HepG2 (cell line): ENCODE results near the gene EPG5. TPM values are rescaled to one million over a fixed set of nuclear protein-coding genes. Genes with fewer than 3 reads are reported as not detected.

Experiments
- AHDC1 ChIP-seq: sonication (generic); formaldehyde crosslinking; IDR thresholded peaks from 2 replicates; pipeline ENCODE4 v1.5.1; 2020; ENCODE audit warnings: mild to moderate bottlenecking, missing genetic modification reagents, borderline replicate concordance
- BATF2 ChIP-seq: sonication (generic); formaldehyde crosslinking; IDR thresholded peaks from 2 replicates; pipeline ENCODE4 v1.8.0; 2022; ENCODE audit warnings: mild to moderate bottlenecking, missing genetic modification reagents, moderate library complexity
- BORCS8-MEF2B ChIP-seq: sonication (generic); formaldehyde crosslinking; IDR thresholded peaks from 2 replicates; pipeline ENCODE4 v1.8.0; 2022; ENCODE audit warnings: mild to moderate bottlenecking, missing genetic modification reagents
- E2F2 ChIP-seq: sonication (generic); formaldehyde crosslinking; IDR thresholded peaks from 2 replicates; pipeline ENCODE4 v1.4.0; 2020; ENCODE audit warnings: missing genetic modification reagents, borderline replicate concordance
- GPN1 ChIP-seq: sonication (generic); formaldehyde crosslinking; IDR thresholded peaks from 2 replicates; pipeline ENCODE4 v1.5.1; 2020; ENCODE audit warnings: missing genetic modification reagents, borderline replicate concordance
- KLF12 ChIP-seq: sonication (generic); formaldehyde crosslinking; IDR thresholded peaks from 2 replicates; pipeline ENCODE4 v1.4.0; 2020; ENCODE audit warnings: missing genetic modification reagents, borderline replicate concordance
- NKX3-1 ChIP-seq: sonication (generic); formaldehyde crosslinking; IDR thresholded peaks from 2 replicates; pipeline ENCODE4 v1.5.0; 2020; ENCODE audit warnings: missing genetic modification reagents
- PAF1 ChIP-seq: IDR thresholded peaks from 2 replicates; pipeline ENCODE4 v1.6.1; 2016; ENCODE audit warnings: missing genetic modification reagents, missing compliant biosample characterization
- ZBTB25 ChIP-seq: IDR thresholded peaks from 2 replicates; pipeline ENCODE4 v1.6.1; 2018; ENCODE audit warnings: missing genetic modification reagents
- ZBTB8A ChIP-seq: sonication (generic); formaldehyde crosslinking; IDR thresholded peaks from 2 replicates; pipeline ENCODE4 v1.4.0; 2020; ENCODE audit warnings: mild to moderate bottlenecking, low read depth, missing genetic modification reagents, borderline replicate concordance
- ZNF547 ChIP-seq: sonication (generic); formaldehyde crosslinking; IDR thresholded peaks from 2 replicates; pipeline ENCODE4 v1.5.1; 2020; ENCODE audit warnings: mild to moderate bottlenecking, missing genetic modification reagents
- ZNF619 ChIP-seq: sonication (generic); formaldehyde crosslinking; IDR thresholded peaks from 2 replicates; pipeline ENCODE4 v1.4.0; 2020; ENCODE audit warnings: mild to moderate bottlenecking, missing genetic modification reagents
- ZNF724P ChIP-seq: sonication (generic); formaldehyde crosslinking; IDR thresholded peaks from 2 replicates; pipeline ENCODE4 v1.8.0; 2022; ENCODE audit warnings: missing genetic modification reagents, borderline replicate concordance
- ZNF761 ChIP-seq: sonication (generic); formaldehyde crosslinking; conservative IDR thresholded peaks from 2 replicates; pipeline ENCODE4 v1.4.0; 2020; ENCODE audit warnings: mild to moderate bottlenecking, missing genetic modification reagents
- ZNF773 ChIP-seq: sonication (generic); formaldehyde crosslinking; IDR thresholded peaks from 2 replicates; pipeline ENCODE4 v1.4.0; 2020; ENCODE audit warnings: missing genetic modification reagents, borderline replicate concordance
- polyA plus RNA-seq, 8 experiments: library from polyadenylated mRNA; depleted of rRNA in 3 of 8; stranded (reverse) in 7 of 8; unstranded in 1 of 8; fragments of >200 nt; fragmentation: Illumina TruSeq in 4 of 8; extraction: Trizol in 4 of 8; gene quantifications; 2 replicates each; pipeline versions ENCODE4 v1.2.1 to v1.2.3, GENCODE V29; 2011 to 2016; ENCODE audit warnings: low read depth in 4 of 8, missing spikeins in 1 of 8, mixed read lengths in 1 of 8; ENCODE audit not compliant: insufficient read depth in 1 of 8
- total RNA-seq, 5 experiments: library from RNA; depleted of rRNA; stranded (reverse); fragments of >200 nt; fragmentation: Illumina TruSeq; extraction: Trizol; gene quantifications; 2 replicates each; pipeline ENCODE4 v1.2.3, GENCODE V29; 2016; ENCODE audit warnings: low read depth in 1 of 5

Gene EPG5
- total and polyA plus RNA-seq, 2 of the 13 experiments (the other 11 are each of a cell fraction or from before 2014, with no cell fraction given) = 6.7 to 9.3 TPM

- TF ChIP-seq KLF12 (CRISPR knock-in tag) (no peak), BATF2 (CRISPR knock-in tag) (no peak), ZNF724P (CRISPR knock-in tag) (peak; percentile 69; the same call in 1 of the 2 replicates), PAF1 (CRISPR knock-in tag) (no peak), ZNF547 (CRISPR knock-in tag) (no peak), GPN1 (CRISPR knock-in tag) (no peak), ZBTB8A (no peak), NKX3-1 (CRISPR knock-in tag) (no peak), ZNF773 (CRISPR knock-in tag) (no peak), ZNF761 (CRISPR knock-in tag) (no peak), BORCS8-MEF2B (CRISPR knock-in tag) (no peak; the same call in 1 of the 2 replicates), E2F2 (CRISPR knock-in tag) (no peak), ZNF619 (0 out of 2 replicates have a peak, but pooled peaks have one; percentile 50), AHDC1 (CRISPR knock-in tag) (peak; percentile 65; the same call in 1 of the 2 replicates), ZBTB25 (peak; percentile 79)
Observed at GRCh38 chr18:45967007-45967706, at the start of gene EPG5 (continued).
